K562 (cell line): ENCODE data around the gene SCAPER. TPM values are rescaled to one million over a fixed set of nuclear protein-coding genes. Genes with fewer than 3 reads are reported as not detected.

ENCODE experiments used
- ATAC-seq: fragments of 200-7000 bp; cut with Tn5 transposase; 3 replicates; pipeline ENCODE4 v1.9.1; 2020; ENCODE audit warnings: moderate library complexity
- BruUV-seq: library from RNA; stranded (reverse); fragments of 400-500 nt; replicated peaks from 2 replicates; lab custom pipeline; 2021; lab: Mats Ljungman, UMichigan
- CTCF ChIA-PET: fragments of 300-600 bp; formaldehyde crosslinking; extraction: SDS; loops from one replicate; lab custom pipeline; 2021; ENCODE audit warnings: low intra/inter-chr PET ratio; lab: Yijun Ruan, JAX
- POLR2A ChIA-PET: fragments of 300-600, 350-650 bp; sonication (Branson Sonifier 250); formaldehyde crosslinking; extraction: SDS; loops from one replicate; lab custom pipeline; 2021; ENCODE audit warnings: antibody characterized with exemption, inconsistent platforms; lab: Yijun Ruan, JAX
- DNase-seq, 4 experiments: peaks; one replicate each; pipeline versions ENCODE4 v3.0.0 to v3.0.0-alpha.2; 2011 to 2018; ENCODE audit warnings: low spot score in 3 of 4, mixed read lengths in 3 of 4; ENCODE audit errors: extremely low read depth in 1 of 4
- FAIRE-seq: peaks from 2 replicates; lab custom pipeline; 2011; peaks lifted over from hg19 to GRCh38; lab: Jason Lieb, UNC
- H2AFZ ChIP-seq: 2 replicates; pipeline ENCODE4 v1.6.0; 2011; ENCODE audit warnings: low read depth, low read length, control low read depth, inconsistent platforms
- H3K27ac ChIP-seq: fragments of 200-600 bp; 3 replicates; pipeline ENCODE4 v1.8.0; 2011; ENCODE audit warnings: low read depth, mild to moderate bottlenecking, control low read depth, inconsistent platforms, low read length, moderate library complexity, mixed read lengths; ENCODE audit errors: extremely low read depth
- H3K27me3 ChIP-seq, 2 experiments: fragments of 300-600 bp in 1 of 2; 2 replicates in 1 of 2; 3 replicates in 1 of 2; pipeline versions ENCODE4 v1.6.0 to v1.8.0; 2011; ENCODE audit warnings: inconsistent platforms in 2 of 2, low read length in 2 of 2, mild to moderate bottlenecking in 1 of 2, mixed read lengths in 1 of 2, moderate library complexity in 1 of 2; ENCODE audit not compliant: control insufficient read depth in 2 of 2, insufficient read depth in 2 of 2
- H3K36me3 ChIP-seq: fragments of 300-600 bp; 3 replicates; pipeline ENCODE4 v1.8.0; 2011; ENCODE audit warnings: mild to moderate bottlenecking, low read length, inconsistent platforms; ENCODE audit not compliant: control insufficient read depth, insufficient read depth
- H3K4me1 ChIP-seq, 2 experiments: fragments of 200-600 bp in 1 of 2; replicated peaks in 1 of 2; 2 replicates in 1 of 2; 3 replicates in 1 of 2; pipeline versions ENCODE4 v1.5.1 to v1.8.0; 2011; ENCODE audit warnings: inconsistent platforms in 2 of 2, low read length in 2 of 2, mild to moderate bottlenecking in 1 of 2, mixed read lengths in 1 of 2, moderate library complexity in 1 of 2; ENCODE audit not compliant: control insufficient read depth in 2 of 2, insufficient read depth in 2 of 2
- H3K4me2 ChIP-seq: 2 replicates; pipeline ENCODE4 v1.6.1; 2011; ENCODE audit warnings: low read length, control low read depth, inconsistent platforms, mixed read lengths; ENCODE audit not compliant: insufficient read depth
- H3K4me3 ChIP-seq: fragments of 200-600 bp; sonication (generic), shearing (Covaris generic); 2 replicates; pipeline ENCODE4 v1.5.1; 2016; ENCODE audit warnings: control low read depth, inconsistent platforms
- H3K79me2 ChIP-seq: fragments of 200-600 bp; 3 replicates; pipeline ENCODE4 v1.8.0; 2011; ENCODE audit warnings: low read length, inconsistent platforms; ENCODE audit not compliant: control insufficient read depth, insufficient read depth
- H3K9ac ChIP-seq, 2 experiments: 2 replicates each; pipeline versions ENCODE4 v1.6.0 to v1.6.1; 2011; ENCODE audit warnings: low read depth in 2 of 2, low read length in 2 of 2, control low read depth in 1 of 2, inconsistent platforms in 1 of 2, mild to moderate bottlenecking in 1 of 2, mixed read lengths in 1 of 2; ENCODE audit not compliant: insufficient read depth in 1 of 2
- H3K9me1 ChIP-seq: one replicate; pipeline ENCODE4 v1.6.0; 2011; ENCODE audit warnings: inconsistent platforms, mild to moderate bottlenecking, low read length, moderate library complexity; ENCODE audit not compliant: control insufficient read depth, insufficient read depth
- H3K9me3 ChIP-seq: replicated peaks from 2 replicates; pipeline ENCODE4 v1.5.1; 2011; ENCODE audit warnings: low read depth, low read length, inconsistent platforms; ENCODE audit not compliant: control insufficient read depth, insufficient read depth
- H4K20me1 ChIP-seq: replicated peaks from 2 replicates; pipeline ENCODE4 v1.6.1; 2011; ENCODE audit warnings: low read length, inconsistent platforms, mixed read lengths; ENCODE audit not compliant: control insufficient read depth, insufficient read depth
- RBFOX2 ChIP-seq: fragments of 200-400 bp; formaldehyde crosslinking; IDR thresholded peaks from 2 replicates; pipeline ENCODE4 v1.6.1; 2017; ENCODE audit warnings: low read depth, mild to moderate bottlenecking, low read length, moderate library complexity
- WGBS: fragments of 100-300 bp; shearing (Covaris generic); methylation state at CpG from one replicate; pipeline ENCODE4 v1.1.6; 2016; ENCODE audit warnings: low coverage, mixed read lengths; ENCODE audit not compliant: insufficient coverage; ENCODE audit errors: missing lambda C conversion rate; 5-methylcytosine and 5-hydroxymethylcytosine counted together
- in situ Hi-C: fragments of 300-500 bp; cut with MboI; formaldehyde crosslinking; loops from 4 replicates; pipeline ENCODE4 v1.15.0; 2018; ENCODE audit warnings: inconsistent platforms, mixed read lengths
- intact Hi-C: fragments of 100-400 bp; cut with micrococcal nuclease; formaldehyde crosslinking; loops from 2 replicates; pipeline ENCODE4 v1.14.2; 2022
- polyA plus RNA-seq, 8 experiments: library from polyadenylated mRNA; depleted of rRNA in 4 of 8; stranded (reverse) in 5 of 8; unstranded in 3 of 8; fragments of >200 nt; fragmentation: Nextera tagmentation in 2 of 8; fragmentation: Illumina TruSeq in 1 of 8; extraction: Ambion mirVana in 2 of 8; extraction: Trizol in 1 of 8; gene quantifications; 2 replicates each; pipeline versions ENCODE4 v1.2.1 to v1.2.3, GENCODE V29; 2011 to 2014; ENCODE audit warnings: inconsistent platforms in 1 of 8, missing spikeins in 1 of 8
- total RNA-seq, 7 experiments: library from RNA; depleted of rRNA in 6 of 7; stranded (reverse); fragments of >200 nt in 6 of 7; fragmentation: Illumina TruSeq in 2 of 7; extraction: Trizol in 2 of 7; gene quantifications; 2 replicates each; pipeline versions ENCODE4 v1.2.1 to v1.2.3, GENCODE V29; 2011 to 2021; ENCODE audit warnings: low replicate concordance in 1 of 7
- TF ChIP-seq, protein P1 (sequence below): sonication (generic); formaldehyde crosslinking; IDR thresholded peaks from 2 replicates; pipeline ENCODE4 v1.8.0; 2022; ENCODE audit warnings: missing genetic modification reagents, mild to moderate bottlenecking, moderate library complexity, borderline replicate concordance

SCAPER gene
- total and polyA plus RNA-seq, 9 of the 15 experiments (the other 6 are each of a cell fraction or from before 2014, with no cell fraction given), result 1.3 to 5.7 (median 3.2) TPM

DNA sequence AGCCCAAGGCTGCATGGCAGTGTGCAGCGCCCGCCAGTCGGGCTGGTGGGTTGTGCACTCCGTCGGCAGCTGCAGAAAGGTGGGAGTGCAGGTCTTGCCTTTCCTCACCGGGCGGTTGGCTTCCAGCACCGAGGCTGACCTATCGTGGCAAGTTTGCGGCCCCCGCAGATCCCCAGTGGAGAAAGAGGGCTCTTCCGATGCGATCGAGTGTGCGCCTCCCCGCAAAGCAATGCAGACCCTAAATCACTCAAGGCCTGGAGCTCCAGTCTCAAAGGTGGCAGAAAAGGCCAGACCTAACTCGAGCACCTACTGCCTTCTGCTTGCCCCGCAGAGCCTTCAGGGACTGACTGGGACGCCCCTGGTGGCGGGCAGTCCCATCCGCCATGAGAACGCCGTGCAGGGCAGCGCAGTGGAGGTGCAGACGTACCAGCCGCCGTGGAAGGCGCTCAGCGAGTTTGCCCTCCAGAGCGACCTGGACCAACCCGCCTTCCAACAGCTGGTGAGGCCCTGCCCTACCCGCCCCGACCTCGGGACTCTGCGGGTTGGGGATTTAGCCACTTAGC is 564.3 kb downstream of the SCAPER start:
- Histone ChIP-seq H3K9ac (no peak overlapping the region), H3K79me2 (peaks cover 42% of the 10 kb centered on the region), H3K4me2 (no peak overlapping the region), H3K4me3 (no peak overlapping the region), H4K20me1 (0 out of 2 replicates have a peak, but pooled peaks cover 6% of the 10 kb centered on the region), H3K27ac (no peak overlapping the region), H3K36me3 (peaks cover 51% of the 10 kb centered on the region), H3K9me1 (no peaks in the 10 kb centered on the region), H3K27me3 (no peaks in the 10 kb centered on the region), H3K9me3 (no peaks in the 10 kb centered on the region; the same call in 1 of the 2 replicates)
- POLR2A ChIA-PET, result interaction anchor here (0.6 to 1.2 kb wide), 4 partner anchors 11 to 1166 kb away, joined by 3 to 4 read pairs (median 3); no protein-coding TSS in a partner anchor
- CTCF ChIA-PET, result no interaction called here
- BruUV-seq, result no TSS peak
- intact Hi-C loops (no loop called here), in situ Hi-C loops (no loop called here)
- FAIRE-seq (no peak), ATAC-seq (no peak), DNase-seq (no peak)
- WGBS, result 97% methylated on average over 23 of the region's 35 CpGs
- 0 out of 2 replicates have a peak, but pooled peaks have one; percentile 2 for TF ChIP-seq RBFOX2
- TF ChIP-seq, protein P1, sequence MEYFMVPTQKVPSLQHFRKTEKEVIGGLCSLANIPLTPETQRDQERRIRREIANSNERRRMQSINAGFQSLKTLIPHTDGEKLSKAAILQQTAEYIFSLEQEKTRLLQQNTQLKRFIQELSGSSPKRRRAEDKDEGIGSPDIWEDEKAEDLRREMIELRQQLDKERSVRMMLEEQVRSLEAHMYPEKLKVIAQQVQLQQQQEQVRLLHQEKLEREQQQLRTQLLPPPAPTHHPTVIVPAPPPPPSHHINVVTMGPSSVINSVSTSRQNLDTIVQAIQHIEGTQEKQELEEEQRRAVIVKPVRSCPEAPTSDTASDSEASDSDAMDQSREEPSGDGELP (CRISPR knock-in tag), result no peak
- TF ChIP-seq, all 486 proteins: peak for 1
- Histone ChIP-seq H3K4me1 (peaks cover 0 to 44% of the 10 kb centered on the region in 2 experiments; a peak in 3 of 5 replicates), H2AFZ (no peak overlapping the region)
